ENCODE results near the gene FAM193A.

The FAM193A gene

DNA sequence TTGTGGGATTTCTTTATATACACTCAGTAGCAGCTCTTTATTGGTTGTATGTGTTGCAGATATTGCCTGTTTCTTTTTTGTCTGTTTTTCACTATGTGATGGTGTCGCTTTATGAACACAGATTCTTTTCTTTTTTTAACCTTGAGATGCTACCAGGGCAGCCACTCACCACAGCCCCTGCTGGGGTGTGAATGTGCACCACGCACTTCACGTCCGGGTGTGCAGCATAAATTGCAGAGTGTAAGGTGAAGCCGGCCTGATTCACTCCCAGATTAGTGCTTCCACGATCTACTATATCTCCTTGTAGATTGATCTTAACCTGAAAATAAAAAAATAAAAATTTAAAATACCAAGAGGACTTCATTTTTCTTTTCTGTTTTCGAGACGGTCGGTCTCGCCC, 71.4 kb downstream of the FAM193A start:
- TF ChIP-seq GATA3 (IDR thresholded peaks at IDR 0.05; ENCODE audit: low read depth, low read length) (no peak), GATA2 (IDR thresholded peaks at IDR 0.05; ENCODE audit: low read depth, low read length) (no peak)

DNA sequence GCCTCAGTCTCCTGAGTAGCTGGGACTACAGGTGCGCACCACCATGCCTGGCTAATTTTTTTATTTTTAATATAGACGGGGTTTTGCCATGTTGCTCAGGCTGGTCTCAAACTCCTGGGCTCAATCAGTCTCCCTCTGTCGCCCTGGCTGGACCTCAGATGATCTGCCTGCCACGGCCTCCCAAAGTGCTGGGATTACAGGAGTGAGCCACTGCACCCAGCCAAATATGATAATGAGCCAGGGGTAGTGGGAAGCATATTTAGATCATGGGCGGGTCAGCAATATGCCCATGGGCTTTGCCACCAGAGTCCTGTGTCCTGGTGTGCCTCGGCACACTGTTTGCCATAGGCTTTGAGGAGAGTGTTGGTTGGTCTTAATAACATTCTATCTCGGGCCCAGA, 71.8 kb downstream of the FAM193A start:
- TF ChIP-seq GATA3 (IDR thresholded peaks at IDR 0.05; ENCODE audit: low read depth, low read length) (no peak), GATA2 (IDR thresholded peaks at IDR 0.05; ENCODE audit: low read depth, low read length) (no peak)

DNA sequence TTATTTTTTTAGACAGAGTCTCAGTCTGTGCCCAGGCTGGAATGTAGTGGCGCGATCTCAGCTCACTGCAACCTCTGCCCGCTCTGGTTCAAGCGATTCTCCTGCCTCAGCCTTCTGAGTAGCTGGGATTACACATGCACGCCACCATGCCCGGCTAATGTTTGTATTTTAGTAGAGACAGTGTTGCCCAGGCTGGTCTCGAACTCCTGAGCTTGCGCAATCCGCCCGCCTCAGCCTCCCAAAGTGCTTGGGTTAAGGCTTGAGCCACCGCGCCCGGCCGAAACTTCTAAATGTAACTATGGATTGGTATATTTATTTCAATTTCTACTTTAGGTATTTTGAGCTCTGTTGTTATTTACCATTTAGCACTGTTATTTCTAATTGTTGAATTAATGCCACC, 79.4 kb downstream of the FAM193A start:
- no peak for TF ChIP-seq GATA2 (IDR thresholded peaks at IDR 0.05; ENCODE audit: low read depth, low read length)
- TF ChIP-seq GATA3 (IDR thresholded peaks at IDR 0.05; ENCODE audit: low read depth, low read length) = no peak

DNA sequence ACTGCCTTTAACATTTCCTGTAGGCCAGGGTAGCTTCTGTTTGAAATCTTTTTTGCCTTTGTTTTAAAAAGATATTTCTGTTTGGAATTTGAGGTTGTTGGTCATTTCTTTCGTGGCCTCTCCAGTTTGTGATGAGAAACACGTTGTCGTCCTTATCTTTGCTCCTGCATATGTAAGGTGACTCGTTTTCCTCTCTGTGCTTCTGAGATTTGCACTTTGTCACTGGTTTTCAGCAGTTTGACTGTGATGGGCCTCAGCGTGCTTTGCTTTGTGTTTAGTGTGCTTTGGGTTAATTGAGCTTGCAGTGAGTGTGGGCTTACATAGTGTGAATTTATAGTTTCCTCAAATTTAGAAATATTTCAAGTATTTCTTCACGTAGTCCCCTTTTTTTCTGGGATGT, 81.5 kb downstream of the FAM193A start:
- TF ChIP-seq GATA2 (IDR thresholded peaks at IDR 0.05; ENCODE audit: low read depth, low read length) = no peak
- no peak for TF ChIP-seq GATA3 (IDR thresholded peaks at IDR 0.05; ENCODE audit: low read depth, low read length)

DNA sequence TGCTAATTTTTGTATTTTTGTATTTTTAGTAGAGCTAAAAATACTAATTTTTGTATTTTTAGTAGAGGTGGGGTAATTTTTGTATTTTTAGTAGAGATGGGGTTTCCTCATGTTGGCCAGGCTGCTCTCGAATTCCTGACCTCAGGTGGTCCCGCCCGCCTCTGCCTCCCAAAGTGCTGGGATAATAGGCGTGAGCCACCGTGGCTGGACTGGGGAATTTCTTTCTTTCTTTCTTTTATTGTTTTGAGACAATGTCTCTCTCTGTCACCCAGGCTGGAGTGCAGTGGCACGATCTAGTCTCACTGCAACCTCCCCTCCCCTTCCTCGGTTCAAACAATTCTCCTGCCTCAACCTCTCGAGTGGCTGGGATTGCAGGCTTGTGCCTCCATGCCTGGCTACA, 83.0 kb downstream of the FAM193A start:
- TF ChIP-seq GATA3 (IDR thresholded peaks at IDR 0.05; ENCODE audit: low read depth, low read length) (no peak), GATA2 (IDR thresholded peaks at IDR 0.05; ENCODE audit: low read depth, low read length) (no peak)

DNA sequence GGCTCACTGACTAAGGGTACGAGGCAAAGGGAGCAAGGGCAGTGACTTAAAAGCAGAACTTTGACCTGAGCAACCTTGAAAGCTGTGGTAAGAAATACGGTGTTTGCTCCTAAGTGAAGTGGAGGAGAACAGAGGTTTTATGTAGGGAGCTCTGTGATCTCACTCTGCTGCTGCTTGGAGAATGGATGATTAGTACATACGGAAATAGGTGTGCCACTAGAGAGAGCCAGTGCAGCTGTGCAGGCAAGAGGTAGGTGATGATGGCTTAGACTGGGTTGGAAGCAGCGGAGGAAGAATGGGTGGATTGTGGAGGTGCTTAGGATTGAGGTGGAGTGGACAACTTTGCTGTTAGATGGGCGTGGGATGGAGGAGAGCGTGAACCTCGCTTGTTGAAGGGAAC, 85.0 kb downstream of the FAM193A start:
- no peak for TF ChIP-seq GATA2 (IDR thresholded peaks at IDR 0.05; ENCODE audit: low read depth, low read length)
- TF ChIP-seq GATA3 (IDR thresholded peaks at IDR 0.05; ENCODE audit: low read depth, low read length) = no peak

DNA sequence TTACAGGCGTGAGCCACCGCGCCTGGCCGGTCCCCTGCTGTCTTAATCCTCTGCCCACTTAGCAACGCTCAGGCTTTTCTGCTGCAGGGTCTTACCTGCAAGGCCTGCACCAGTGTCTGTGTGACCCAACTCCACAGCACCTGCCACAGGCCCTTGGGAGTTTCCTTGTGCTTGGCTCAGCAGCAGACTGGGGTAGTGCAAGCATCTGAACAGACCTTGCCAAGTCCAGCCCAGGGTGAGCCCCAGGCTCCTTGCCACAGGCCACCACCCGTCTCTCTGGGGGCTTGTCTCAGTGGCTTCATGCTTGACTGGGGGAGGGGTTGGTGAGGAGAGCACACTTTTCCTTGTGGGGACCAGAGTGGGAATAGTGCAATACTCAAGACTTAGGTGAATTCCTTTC, 87.0 kb downstream of the FAM193A start:
- TF ChIP-seq GATA3 (IDR thresholded peaks at IDR 0.05; ENCODE audit: low read depth, low read length) = no peak
- no peak for TF ChIP-seq GATA2 (IDR thresholded peaks at IDR 0.05; ENCODE audit: low read depth, low read length)

DNA sequence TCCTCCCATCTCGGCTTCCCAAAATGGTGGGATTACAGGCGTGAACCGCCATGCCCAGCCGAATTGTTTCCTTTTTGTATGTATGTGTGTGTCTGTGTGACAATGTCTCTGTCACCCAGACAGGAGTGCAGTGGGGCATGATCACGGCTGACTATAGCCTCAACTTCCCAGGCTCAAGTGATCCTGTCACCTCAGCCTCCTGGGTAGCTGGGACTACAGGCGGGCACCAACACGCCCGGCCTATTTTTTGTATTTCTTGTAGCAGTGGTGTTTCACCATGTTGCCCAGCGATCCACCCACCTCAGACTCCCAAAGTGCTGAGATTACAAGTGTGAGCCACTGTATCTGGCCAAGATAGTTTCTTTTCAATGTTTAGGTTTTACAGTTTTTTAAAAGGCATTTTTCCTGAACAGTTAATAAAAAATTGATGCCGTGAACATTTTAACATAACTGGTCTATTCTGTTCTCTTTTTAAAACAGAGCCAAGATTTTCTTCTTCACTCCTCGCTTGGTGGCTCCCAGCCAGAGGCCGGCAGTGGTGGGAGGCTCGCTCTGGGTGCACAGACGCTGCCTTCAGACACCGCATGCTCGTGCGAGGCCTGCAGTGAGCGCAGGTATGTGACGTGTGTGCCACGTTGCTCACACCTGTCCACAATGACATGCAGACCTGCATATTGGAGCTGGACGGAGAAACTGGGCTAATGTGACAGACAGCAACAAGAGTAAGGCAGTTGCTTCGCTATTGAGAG, 88.5 kb downstream of the FAM193A start:
- no peak for TF ChIP-seq GATA2 (IDR thresholded peaks at IDR 0.05; ENCODE audit: low read depth, low read length)
- no peak for TF ChIP-seq GATA3 (IDR thresholded peaks at IDR 0.05; ENCODE audit: low read depth, low read length)

DNA sequence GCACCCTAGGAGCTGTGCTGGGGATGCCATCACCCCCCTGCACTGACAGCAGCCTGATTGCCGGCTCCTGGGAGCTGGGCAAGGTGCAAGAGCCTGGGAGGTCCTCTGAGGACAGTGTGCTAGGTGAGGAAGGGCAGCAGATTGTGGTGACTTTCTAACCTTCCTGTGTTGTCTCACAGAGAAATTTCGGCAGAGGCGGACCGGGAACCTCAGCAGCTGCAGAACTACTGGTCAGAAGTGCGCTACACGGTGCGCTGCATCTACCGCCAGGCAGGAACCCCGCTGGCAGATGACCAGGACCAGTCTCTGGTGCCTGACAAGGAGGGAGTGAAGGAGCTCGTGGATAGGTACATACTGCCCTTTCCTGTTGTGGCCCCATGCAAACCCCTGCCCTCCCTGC, 89.8 kb downstream of the FAM193A start:
- no peak for TF ChIP-seq GATA3 (IDR thresholded peaks at IDR 0.05; ENCODE audit: low read depth, low read length)
- TF ChIP-seq GATA2 (IDR thresholded peaks at IDR 0.05; ENCODE audit: low read depth, low read length) = no peak

DNA sequence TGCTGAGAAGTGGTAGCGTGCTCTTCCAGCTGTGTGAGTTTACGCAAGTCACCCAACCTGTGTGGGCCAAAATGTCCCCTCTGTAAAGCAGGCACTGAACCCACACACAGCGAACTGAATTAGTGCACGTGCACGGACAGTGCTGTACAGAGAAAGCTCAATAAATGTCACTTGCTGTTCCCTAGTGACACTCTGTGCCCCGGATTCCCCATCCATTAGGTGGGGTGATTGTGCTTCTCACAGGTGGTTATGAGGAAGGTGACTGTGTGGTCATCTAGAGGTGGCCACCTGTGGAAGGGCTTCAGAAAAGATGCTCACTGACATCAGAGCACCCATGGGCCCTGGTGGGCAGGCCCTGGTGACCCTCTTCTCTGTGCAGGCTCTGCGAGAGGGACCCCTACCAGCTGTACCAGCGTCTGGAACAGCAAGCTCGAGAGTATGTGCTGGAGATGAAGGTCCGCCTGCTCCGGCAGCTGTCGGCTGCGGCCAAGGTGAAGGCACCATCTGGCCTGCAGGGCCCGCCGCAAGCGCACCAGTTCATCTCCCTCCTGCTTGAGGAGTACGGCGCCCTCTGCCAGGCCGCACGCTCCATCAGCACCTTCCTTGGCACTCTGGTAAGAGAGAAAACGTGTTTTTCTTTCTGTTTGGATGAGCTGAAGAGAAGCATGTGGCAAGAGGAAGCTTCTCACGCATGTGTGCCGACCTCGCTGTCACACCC, 94.3 kb downstream of the FAM193A start:
- TF ChIP-seq GATA2 (IDR thresholded peaks at IDR 0.05; ENCODE audit: low read depth, low read length) (no peak), GATA3 (IDR thresholded peaks at IDR 0.05; ENCODE audit: low read depth, low read length) (no peak)

DNA sequence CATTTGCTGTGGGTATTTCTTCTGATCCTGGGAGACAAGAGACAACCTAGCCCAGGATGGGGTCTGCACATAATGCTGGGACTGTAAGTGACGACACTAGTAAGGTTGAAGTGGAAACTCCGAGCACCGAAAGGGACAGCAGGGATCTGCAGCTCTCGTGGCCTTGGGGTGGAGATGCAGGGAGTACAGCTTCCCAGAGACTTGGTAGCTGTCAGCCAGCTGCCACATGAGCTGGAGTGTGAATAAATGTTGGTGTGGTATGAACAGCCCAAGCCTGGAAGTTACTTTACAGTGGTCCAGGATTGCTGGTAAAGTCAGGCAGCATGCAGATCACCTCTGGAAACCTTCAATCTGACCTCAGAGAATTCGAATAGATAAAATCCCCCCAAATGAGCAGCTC, 97.6 kb downstream of the FAM193A start:
- TF ChIP-seq GATA3 (IDR thresholded peaks at IDR 0.05; ENCODE audit: low read depth, low read length) (no peak), GATA2 (IDR thresholded peaks at IDR 0.05; ENCODE audit: low read depth, low read length) (no peak)

DNA sequence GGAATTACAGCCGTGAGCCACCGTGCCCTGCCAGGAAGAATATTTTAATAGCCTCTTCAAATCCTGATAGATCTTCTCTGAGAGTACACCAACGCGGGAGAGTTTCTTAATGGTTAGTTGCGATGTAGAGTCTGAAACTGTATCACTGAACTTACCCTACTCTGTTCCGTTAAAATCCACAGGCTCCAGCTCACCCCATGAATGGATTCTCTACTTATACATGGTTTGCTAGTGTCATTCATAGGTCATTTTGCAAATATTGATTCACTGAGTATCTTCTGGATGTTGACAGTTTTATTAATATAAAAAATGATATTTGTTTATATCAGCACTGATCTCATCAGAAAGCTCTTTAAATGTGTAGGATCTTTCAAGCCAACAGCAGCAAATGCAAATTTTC, 99.9 kb downstream of the FAM193A start:
- TF ChIP-seq GATA2 (IDR thresholded peaks at IDR 0.05; ENCODE audit: low read depth, low read length) = no peak
- no peak for TF ChIP-seq GATA3 (IDR thresholded peaks at IDR 0.05; ENCODE audit: low read depth, low read length)

DNA sequence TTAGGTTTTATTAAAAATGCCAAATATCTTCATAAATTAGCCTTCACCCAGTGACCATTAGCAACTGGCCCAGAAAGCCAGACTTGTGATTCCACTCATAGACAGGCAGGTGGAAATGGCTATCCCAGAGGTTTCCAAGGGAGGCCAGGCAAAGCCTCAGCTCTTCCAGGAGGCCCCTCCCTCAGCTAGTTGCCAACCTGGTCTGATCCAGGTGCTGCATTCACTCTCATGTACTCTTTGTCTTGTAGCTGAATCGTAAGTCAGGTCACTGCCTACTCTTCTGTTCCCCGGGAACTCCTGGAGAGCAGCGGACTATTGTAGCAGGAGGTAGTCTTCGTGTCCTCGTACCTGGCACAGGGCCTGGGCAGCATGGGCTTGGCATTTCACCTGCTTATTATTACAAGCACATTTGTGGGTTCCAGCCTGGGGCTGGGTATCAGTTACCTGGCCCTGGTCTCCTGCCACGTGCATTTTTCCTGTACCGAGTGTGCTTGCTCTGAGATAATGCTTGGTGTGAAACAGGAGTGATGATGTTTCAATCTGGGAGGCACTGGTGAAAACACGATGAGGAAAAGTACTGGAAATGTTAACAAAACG, 101.6 kb downstream of the FAM193A start:
- no peak for TF ChIP-seq GATA3 (IDR thresholded peaks at IDR 0.05; ENCODE audit: low read depth, low read length)
- no peak for TF ChIP-seq GATA2 (IDR thresholded peaks at IDR 0.05; ENCODE audit: low read depth, low read length)

DNA sequence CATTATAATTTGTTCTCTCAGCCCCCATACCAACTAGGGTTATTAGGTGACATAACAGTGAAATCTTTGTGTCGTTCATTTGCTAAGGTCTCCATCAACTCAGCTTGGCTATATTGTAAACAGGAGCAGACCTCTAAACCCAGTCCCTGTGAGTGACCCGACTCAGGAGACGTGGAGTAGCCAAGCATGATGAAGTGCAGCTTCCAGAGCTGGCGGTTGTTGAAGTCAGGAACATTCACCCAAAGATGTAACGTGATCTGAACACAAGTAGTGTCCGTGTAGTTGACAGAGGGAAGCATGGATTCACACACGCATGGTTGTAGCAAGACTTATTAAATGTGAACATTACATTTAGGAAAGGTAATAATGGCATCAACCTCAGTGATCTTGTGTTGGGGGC, 102.3 kb downstream of the FAM193A start:
- TF ChIP-seq GATA2 (IDR thresholded peaks at IDR 0.05; ENCODE audit: low read depth, low read length) (no peak), GATA3 (IDR thresholded peaks at IDR 0.05; ENCODE audit: low read depth, low read length) (no peak)

DNA sequence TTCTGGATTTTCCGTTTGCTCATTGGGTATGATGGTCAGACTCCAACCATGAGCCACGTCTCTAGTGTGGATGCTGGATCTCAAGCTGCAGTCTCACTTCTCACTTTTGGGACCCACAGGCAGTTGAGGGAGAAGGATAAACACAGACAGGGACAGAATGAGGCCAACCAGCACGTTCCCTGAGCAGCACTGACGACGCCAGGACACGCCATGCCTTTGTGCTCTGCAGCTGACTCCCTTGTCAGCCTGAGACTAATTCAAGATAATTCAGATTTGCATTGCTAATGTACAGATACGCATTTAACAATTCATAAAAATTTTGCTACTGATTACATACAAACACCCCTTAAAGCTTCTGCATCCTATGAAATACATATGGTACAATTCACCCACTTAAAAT, 106.5 kb downstream of the FAM193A start:
- TF ChIP-seq GATA3 (IDR thresholded peaks at IDR 0.05; ENCODE audit: low read depth, low read length) = no peak
- no peak for TF ChIP-seq GATA2 (IDR thresholded peaks at IDR 0.05; ENCODE audit: low read depth, low read length)

Data from SH-SY5Y (cell line).